ENCODE results near the gene MGST3. TPM values are rescaled to one million over a fixed set of nuclear protein-coding genes. Genes with fewer than 3 reads are reported as not detected.
A peak's percentile ranks its signal among the peaks of the same experiment; 100 is the strongest.
"Not testable (repeated sequence)": the region's sequence is repeated elsewhere in the genome, so short reads cannot be mapped to it uniquely, and the experiment has no call there.

MGST3 gene
- 100 to 1,000 TPM; 145 to 565 (median 280) TPM for polyA plus RNA-seq

GRCh38 chr1:165630629-165631341 lies at the start of gene MGST3:
Gene MGST3 (plus strand): TSS chr1:165631234. CDS start chr1:165649848, 18,614 bp downstream.
- WGBS, 3 donors, result 0 to 1% (median 1%) methylated on average over 51 to 56 of the region's 56 CpGs
- H3K27ac ChIP-seq (ENCODE audit: low read depth, low read length), result peak within 1 kb of the TSS; percentile 2

GRCh38 chr1:165581926-165582325 lies 49.1 kb upstream of the MGST3 start:
- no peak overlapping the region for H3K27ac ChIP-seq (ENCODE audit: low read depth, low read length)
- 97 to 98% (median 98%) methylated on average over 25 of the region's 25 CpGs for WGBS, 3 donors

- 71 to 77% (median 73%) methylated on average over 3 of the region's 3 CpGs for WGBS, 3 donors
- H3K27ac ChIP-seq (ENCODE audit: low read depth, low read length), result no peak overlapping the region
These were observed 44.6 kb upstream of the MGST3 start for GRCh38 chr1:165586398-165586797.

- not testable (repeated sequence) for H3K27ac ChIP-seq (ENCODE audit: low read depth, low read length)
- WGBS, 3 donors, result 68 to 89% (median 81%) methylated on average over 4 of the region's 4 CpGs
These were observed 39.6 kb upstream of the MGST3 start for GRCh38 chr1:165591391-165591790.

GRCh38 chr1:165592945-165593823 lies 37.9 kb upstream of the MGST3 start:
- no peak overlapping the region for H3K27ac ChIP-seq (ENCODE audit: low read depth, low read length)

GRCh38 chr1:165595246-165595938 lies 35.6 kb upstream of the MGST3 start:
- WGBS, 3 donors, result 53 to 68% (median 65%) methylated on average over 1 of the region's 1 CpG
- no peak overlapping the region for H3K27ac ChIP-seq (ENCODE audit: low read depth, low read length)

More at GRCh38 chr1:165592945-165593823, 37.9 kb upstream of the MGST3 start:
- WGBS, 3 donors, result 0 to 3% (median 1%) methylated on average over 10 of the region's 10 CpGs

GRCh38 chr1:165597883-165598675 lies 33.0 kb upstream of the MGST3 start:
- 0% methylated on average over 38 of the region's 38 CpGs for WGBS, 3 donors
- no peak overlapping the region for H3K27ac ChIP-seq (ENCODE audit: low read depth, low read length)

- WGBS, 3 donors, result 8 to 25% (median 20%) methylated on average over 3 of the region's 3 CpGs
- no peak overlapping the region for H3K27ac ChIP-seq (ENCODE audit: low read depth, low read length)
These were observed 32.4 kb upstream of the MGST3 start for GRCh38 chr1:165598676-165599059.

GRCh38 chr1:165600793-165601192 lies 30.2 kb upstream of the MGST3 start:
- 45 to 57% (median 50%) methylated on average over 4 of the region's 4 CpGs for WGBS, 3 donors
- H3K27ac ChIP-seq (ENCODE audit: low read depth, low read length), result no peak overlapping the region

- H3K27ac ChIP-seq (ENCODE audit: low read depth, low read length), result no peak overlapping the region
- WGBS, 3 donors, result 54 to 90% (median 68%) methylated on average over 2 of the region's 2 CpGs
These were observed 27.2 kb upstream of the MGST3 start for GRCh38 chr1:165603810-165604209.

- WGBS, 3 donors, result 85 to 94% (median 92%) methylated on average over 4 of the region's 4 CpGs
These were observed 25.8 kb upstream of the MGST3 start for GRCh38 chr1:165605246-165605645.

GRCh38 chr1:165606676-165607075 lies 24.4 kb upstream of the MGST3 start:
- H3K27ac ChIP-seq (ENCODE audit: low read depth, low read length), result not testable (repeated sequence)
- 83 to 88% (median 84%) methylated on average over 12 of the region's 12 CpGs for WGBS, 3 donors

More at GRCh38 chr1:165605246-165605645, 25.8 kb upstream of the MGST3 start:
- no peak overlapping the region for H3K27ac ChIP-seq (ENCODE audit: low read depth, low read length)

GRCh38 chr1:165610866-165611265 lies 20.2 kb upstream of the MGST3 start:
- H3K27ac ChIP-seq (ENCODE audit: low read depth, low read length), result no peak overlapping the region
- WGBS, 3 donors, result 14 to 33% (median 31%) methylated on average over 1 of the region's 1 CpG

GRCh38 chr1:165612062-165612461 lies 19.0 kb upstream of the MGST3 start:
- 89 to 95% (median 94%) methylated on average over 3 of the region's 3 CpGs for WGBS, 3 donors
- no peak overlapping the region for H3K27ac ChIP-seq (ENCODE audit: low read depth, low read length)

- 48 to 75% (median 73%) methylated on average over 1 of the region's 1 CpG for WGBS, 3 donors
- no peak overlapping the region for H3K27ac ChIP-seq (ENCODE audit: low read depth, low read length)
These were observed 14.9 kb upstream of the MGST3 start for GRCh38 chr1:165616054-165616612.

GRCh38 chr1:165616987-165617546 lies 14.0 kb upstream of the MGST3 start:
- H3K27ac ChIP-seq (ENCODE audit: low read depth, low read length), result no peak overlapping the region
- 86 to 89% (median 87%) methylated on average over 8 of the region's 8 CpGs for WGBS, 3 donors

GRCh38 chr1:165619647-165620151 lies 11.3 kb upstream of the MGST3 start:
- WGBS, 3 donors, result 58 to 70% (median 61%) methylated on average over 1 of the region's 1 CpG
- H3K27ac ChIP-seq (ENCODE audit: low read depth, low read length), result no peak overlapping the region

Measured in adipose tissue (tissue), 3 donors.